ENCODE results near the gene ZFP36L2.

The ZFP36L2 gene

GRCh38 chr2:43223521-43224001 lies 2.8 kb downstream of the ZFP36L2 start:
- no peak for DNase-seq (ENCODE audit: low read depth in 3 of 3)

DNA sequence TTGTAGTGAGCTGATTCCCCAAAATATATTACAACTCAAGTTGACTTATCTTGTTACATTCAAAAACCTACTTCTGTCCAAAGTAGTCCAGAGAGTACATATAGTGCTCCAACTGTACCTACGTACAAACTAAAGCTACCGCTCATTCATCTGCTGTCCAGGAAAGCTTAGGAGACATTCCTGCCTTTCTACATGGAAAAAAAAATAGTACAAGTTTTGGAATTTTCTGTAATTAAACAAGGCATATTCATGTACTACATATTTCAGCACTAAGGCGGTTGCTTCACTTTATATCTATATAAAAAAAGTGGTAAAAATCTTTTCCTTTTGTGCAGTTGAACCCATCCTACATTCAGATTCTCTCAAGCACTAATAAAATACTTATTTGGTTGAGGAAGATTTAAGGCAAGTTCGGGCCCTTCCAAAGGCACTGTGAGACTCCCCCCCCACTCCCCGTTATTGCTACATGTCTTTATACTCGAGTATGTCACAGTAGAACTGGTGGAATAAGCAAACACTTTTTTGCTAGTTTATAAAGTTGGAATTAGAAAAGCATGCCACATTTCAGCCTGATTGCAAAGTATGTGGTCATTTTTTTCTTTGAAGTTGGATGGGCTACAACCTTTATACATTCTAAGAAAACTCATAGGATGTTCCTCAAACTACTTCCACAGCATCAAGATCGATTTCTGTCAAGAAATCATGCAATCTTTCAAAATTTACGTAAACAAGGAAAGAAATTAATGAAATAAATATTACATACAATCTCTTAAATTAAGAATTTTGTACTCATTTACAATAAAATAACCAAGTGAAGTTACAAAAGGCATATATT lies 3.7 kb downstream of the ZFP36L2 start:
- no peak for DNase-seq (ENCODE audit: low read depth in 3 of 3)

DNA sequence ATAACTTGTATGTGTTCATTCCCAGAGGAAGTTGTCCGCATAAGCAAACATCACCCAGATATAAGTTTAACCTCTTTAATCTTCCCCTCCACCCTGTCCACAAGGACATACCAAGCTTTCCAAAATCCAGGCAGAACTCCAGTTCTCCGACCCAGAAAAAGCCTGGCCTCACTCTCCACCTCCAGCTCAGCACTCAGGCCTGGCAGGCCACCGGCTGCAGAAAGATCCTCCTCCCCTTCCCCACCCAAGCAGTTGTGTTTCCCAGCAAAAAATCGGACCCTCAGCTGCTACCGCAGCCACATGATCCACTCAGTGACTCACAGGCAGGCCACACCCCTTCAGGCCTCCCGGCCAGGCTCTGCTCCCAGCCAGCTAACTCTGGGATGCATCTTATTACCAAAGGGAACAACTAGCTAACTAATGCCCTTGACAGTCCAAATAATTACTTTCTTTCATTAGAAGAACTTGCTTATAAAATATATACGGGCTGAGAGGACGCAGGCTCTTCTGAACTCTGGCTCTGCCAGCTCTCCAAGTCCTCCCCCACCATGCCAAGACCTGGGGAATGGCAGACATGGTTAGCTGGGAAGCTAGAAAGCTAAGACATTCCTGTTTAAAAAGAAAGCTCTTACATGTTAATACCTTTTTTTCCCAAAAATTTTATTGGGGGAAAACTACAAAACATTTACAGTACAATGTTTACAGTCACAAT lies 4.5 kb downstream of the ZFP36L2 start:
- peak in 2 of 3 experiments; percentile 41 to 62 for DNase-seq (ENCODE audit: low read depth in 3 of 3)

DNA sequence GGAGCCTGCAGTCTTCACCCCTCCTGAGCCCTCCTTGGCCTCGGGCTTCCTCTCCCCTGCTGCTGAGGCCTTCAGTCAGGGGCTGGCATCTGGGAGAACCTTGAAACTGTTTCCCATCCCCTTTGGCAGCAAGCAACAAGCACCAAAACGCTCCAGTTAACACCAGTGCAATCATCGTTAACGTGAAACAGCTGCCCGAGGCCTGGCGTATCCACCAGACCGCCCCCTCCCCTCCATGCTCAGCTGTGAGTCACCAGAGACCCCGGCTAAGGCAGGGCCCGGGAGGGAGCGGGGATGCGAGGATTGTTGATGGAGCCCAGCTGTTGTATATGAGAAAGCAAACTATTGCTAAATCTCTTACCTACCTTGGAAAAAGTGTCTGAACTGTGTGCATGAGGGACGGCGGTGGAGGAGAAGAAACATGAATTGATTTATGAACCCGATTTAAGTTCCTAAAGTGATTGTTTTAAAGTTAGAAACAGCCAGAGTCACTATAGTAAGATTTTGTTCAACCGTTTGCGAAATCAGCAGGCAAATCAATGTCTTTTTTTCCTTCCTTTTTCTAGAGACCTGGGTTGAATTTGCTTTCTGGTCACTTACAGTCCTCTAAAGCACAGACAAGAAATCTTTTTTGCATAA lies 5.2 kb downstream of the ZFP36L2 start:
- DNase-seq (ENCODE audit: low read depth in 3 of 3) = peak in 1 of 3 experiments; percentile 25

GRCh38 chr2:43220760-43221123 lies 5.7 kb downstream of the ZFP36L2 start:
- no peak for DNase-seq (ENCODE audit: low read depth in 3 of 3)

GRCh38 chr2:43220229-43220751 lies 6.1 kb downstream of the ZFP36L2 start:
- DNase-seq (ENCODE audit: low read depth in 3 of 3) = no peak

DNA sequence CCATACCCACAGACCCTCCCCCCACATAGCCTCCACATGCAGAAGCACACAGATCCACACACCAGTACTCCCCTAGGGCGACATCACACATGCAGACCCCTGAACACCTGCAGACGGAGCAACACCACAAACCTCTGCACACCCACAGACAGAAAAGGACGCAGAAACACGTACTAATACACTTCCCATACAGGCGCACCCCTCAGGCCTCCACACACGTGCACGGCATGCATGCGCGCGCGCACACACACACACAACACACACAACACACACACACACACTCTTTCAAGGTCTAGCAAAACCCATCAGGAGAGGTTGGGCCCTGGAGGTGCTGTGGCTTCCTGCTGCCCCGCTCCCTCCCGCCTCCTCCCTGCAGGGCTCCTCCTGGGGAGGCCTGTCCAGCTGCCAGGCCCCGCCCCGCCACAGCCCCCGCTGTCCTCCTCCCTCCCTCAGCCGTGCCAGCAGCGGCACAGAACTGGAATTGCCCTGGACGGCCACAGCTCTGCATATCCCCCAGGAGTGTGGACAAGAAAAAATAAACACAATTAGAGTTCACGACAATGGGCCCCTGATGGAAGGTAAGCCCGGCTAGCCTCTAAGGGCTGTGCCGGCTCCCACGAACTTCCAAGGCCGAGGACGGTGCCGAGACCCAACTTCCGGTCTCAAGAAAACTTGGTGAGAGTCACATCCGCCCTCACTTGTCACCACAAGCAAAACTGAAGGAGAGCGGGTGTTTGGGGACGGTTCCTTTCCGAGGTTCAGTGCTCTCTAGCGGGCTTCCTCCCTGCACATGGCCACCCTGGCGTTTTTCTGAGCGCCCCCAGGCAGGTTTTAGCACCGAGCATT lies 6.8 kb downstream of the ZFP36L2 start:
- peak; percentile 48 to 74 (median 51) for DNase-seq (ENCODE audit: low read depth in 3 of 3)

DNA sequence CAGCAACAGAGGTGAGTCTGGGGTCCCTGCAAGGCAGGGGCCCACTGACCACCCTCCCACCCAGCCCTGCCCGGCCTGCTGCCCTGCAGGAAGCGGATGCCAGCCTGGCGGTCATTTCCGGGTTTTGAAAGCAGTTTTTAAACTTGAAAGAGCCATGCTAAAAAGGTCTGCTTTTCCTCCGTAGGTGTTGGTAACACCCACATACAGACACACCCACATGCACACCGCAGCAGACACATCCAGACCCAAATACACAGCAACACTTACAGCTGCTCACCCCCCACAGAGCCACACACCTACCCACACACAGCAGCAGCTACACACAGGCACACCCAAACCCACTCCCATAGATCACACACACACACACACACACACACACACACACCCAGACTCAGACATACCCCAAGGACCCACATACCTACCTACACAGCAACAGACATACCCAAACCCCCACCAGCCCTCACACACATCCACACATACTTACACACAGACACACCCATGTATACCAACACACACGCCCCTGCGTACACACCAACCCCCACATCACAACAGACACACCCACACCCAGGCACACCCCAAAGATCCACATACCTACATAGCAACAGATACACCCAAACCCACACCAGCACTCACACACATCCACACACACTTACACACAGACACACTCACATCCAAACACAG lies 7.6 kb downstream of the ZFP36L2 start:
- peak; percentile 26 to 53 (median 32) for DNase-seq (ENCODE audit: low read depth in 3 of 3)

DNA sequence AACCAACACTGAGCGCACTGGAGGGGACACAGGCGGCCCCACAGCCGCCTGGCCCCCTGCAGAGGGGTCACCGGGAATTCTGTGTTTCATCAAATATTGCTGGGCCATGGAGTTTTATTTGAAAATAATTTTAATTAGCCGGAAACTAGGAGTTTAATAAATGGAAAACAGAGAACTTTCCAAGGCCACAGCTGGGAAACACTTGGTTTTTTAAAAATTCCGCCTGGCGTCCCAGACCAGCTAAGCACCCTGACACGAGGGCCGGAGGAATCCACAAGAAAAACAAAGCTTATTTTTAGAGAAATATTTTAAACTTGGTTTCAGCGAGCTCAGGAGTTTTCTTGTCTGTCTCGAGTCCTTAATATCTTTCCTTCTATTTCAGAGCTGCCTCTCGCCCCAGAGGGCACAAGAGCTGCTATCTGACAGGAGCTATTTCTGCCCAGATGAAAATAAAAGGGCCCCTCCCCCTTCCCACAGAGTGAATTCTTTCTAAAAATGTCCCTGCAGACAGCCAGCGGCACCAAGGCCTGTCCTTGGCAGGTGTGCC lies 8.2 kb downstream of the ZFP36L2 start:
- DNase-seq (ENCODE audit: low read depth in 3 of 3) = no peak

GRCh38 chr2:43217228-43218154 lies 8.9 kb downstream of the ZFP36L2 start:
- DNase-seq (ENCODE audit: low read depth in 3 of 3) = no peak

DNA sequence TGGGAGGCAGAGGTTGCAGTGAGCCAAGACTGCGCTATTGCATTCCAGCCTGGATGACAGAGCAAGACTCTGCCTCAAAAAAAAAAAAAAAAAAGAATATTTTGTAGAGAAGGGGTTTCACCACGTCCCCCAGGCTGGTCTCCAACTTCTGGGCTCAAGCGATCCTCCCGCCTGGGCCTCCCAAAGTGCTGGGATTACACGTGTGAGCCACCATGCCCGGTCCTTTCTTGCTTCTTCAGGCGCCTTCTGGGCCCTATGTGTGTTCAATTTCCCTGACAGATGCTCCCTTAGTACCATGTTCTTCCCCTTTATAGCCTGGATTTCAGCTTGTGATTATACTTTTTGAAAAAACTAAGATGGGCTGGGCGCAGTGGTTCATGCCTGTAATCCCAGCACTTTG lies 9.8 kb downstream of the ZFP36L2 start:
- DNase-seq (ENCODE audit: low read depth in 3 of 3) = no peak

DNA sequence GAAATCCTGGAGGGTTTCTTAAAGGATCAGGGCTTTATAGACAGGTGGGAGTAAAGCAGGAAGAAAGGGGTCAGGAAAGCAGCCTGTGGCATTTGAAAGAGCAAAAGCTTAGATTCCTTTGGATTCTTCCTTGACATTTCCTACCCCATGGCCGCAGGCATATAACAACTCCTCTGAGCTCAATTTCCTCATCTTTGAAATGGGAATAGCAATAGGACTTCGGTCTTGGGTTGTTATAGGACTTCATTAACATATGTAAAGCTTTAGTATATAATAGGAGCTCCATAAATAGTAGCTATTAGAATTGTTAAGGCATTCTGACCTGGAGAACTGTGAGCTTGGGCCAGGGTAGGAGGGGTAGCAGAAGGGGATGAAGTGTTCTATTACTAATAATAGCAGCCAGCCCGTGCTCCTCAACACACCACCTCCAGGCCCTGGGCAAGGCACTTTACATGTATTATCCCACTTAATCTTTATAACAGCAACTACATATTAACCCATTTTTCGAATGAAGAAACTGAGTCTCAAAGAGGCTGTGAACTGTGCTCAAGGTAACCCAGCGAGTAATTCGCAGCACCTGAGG lies 10.6 kb downstream of the ZFP36L2 start:
- no peak for DNase-seq (ENCODE audit: low read depth in 3 of 3)

GRCh38 chr2:43214253-43214652 lies 12.2 kb downstream of the ZFP36L2 start:
- DNase-seq (ENCODE audit: low read depth in 3 of 3) = no peak

- DNase-seq (ENCODE audit: low read depth in 3 of 3) = no peak
Measured at GRCh38 chr2:43212931-43213330, 13.5 kb downstream of the ZFP36L2 start.

DNA sequence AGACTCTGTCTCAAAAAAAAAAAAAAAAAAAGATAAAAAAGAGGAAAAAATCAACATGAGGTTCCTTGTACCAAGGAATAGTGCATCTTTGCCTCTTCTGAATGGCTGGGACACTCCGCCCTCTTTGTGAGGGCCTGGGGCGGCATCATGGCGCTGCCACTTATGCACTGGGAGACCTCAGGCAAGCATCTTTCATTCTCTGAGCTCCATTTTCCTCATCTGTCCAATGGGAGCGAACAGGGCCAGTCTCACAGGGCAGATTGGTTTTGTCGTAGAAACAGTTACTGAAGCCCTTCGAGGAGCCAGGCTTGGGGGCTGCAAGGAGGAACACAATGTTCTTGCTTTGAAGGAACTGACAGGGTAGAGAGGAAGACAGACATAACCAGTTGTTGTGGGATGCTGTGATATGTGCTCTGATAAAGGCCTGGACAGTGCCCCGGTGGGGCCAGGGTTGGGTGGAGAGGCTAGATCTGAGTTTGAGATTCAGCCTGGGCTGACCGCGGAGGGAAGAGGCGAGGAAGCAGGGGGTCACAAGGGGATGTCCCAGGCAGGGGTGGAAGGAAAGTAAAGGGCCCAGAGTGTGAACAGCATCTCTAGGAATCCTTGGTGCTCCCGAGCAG lies 14.1 kb downstream of the ZFP36L2 start:
- DNase-seq (ENCODE audit: low read depth in 3 of 3) = no peak

GRCh38 chr2:43210467-43211303 lies 15.7 kb downstream of the ZFP36L2 start:
- DNase-seq (ENCODE audit: low read depth in 3 of 3) = no peak

DNA sequence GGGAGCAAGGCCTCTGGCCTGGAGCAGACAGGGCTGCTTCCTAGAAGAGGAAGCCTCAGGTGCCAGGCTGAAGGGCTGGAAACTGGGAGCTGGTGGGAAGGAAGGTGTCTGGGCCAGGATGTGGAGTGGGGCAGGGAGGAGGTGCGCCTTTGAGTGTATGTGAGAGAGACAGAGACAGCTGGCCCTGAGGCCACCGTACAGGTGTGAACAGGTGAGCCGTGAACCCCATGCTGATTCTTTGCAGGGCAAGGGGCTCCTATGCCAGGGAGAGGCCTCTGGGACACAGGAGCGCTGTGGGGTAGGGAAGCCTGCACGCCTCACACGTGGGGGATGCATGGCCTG lies 16.3 kb downstream of the ZFP36L2 start:
- no peak for DNase-seq (ENCODE audit: low read depth in 3 of 3)

Measured in stimulated activated CD4-positive, alpha-beta T cell treated with anti-CD3 and anti-CD28 coated beads, TNF-alpha, amount 100 ng/mL, for 24 hours (primary cell).